AG09319 (cell line): ENCODE results near the gene MYH10.

ENCODE experiments used
- DNase-seq: peaks from one replicate; pipeline ENCODE4 v3.0.0-alpha.2; 2010; ENCODE audit warnings: low read depth; ENCODE audit errors: extremely low read depth
- TF ChIP-seq, protein P1 (sequence below): IDR thresholded peaks from 2 replicates; pipeline ENCODE4 v1.5.1; 2011; ENCODE audit warnings: low read depth, mild to moderate bottlenecking, inconsistent platforms, low read length, moderate library complexity

MYH10 gene

DNA sequence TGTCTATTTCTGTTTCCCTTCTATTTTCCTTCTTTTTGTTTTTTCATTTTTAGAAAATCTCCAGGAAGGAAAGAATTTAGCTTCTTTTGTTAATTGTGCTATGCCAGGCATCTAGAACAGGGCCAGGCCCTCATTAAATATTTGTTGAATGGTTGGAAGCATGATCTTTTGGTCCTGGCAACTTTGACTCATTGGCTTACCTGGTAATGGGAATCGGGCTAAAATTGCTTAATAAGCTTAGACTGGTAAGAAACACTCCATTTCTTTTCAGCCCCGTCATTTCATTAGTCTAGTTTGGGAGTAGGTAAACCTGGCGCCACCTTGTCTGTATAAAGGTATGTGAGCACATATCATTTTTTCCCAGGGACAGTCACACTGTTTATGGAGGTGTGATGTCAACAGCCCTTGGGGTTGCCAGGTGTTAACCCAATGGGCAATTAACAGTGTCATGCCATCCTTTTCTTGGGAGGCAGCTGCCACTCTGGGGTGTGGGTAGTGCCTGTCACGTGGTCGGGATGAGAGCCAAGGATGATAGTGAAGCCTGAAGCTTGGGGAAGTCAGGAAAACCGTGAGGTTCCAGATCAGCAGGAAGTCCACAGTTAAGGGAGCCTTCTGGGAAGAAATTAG lies 204.3 kb downstream of the MYH10 start:
- DNase-seq: no peak
- TF ChIP-seq, protein P1, sequence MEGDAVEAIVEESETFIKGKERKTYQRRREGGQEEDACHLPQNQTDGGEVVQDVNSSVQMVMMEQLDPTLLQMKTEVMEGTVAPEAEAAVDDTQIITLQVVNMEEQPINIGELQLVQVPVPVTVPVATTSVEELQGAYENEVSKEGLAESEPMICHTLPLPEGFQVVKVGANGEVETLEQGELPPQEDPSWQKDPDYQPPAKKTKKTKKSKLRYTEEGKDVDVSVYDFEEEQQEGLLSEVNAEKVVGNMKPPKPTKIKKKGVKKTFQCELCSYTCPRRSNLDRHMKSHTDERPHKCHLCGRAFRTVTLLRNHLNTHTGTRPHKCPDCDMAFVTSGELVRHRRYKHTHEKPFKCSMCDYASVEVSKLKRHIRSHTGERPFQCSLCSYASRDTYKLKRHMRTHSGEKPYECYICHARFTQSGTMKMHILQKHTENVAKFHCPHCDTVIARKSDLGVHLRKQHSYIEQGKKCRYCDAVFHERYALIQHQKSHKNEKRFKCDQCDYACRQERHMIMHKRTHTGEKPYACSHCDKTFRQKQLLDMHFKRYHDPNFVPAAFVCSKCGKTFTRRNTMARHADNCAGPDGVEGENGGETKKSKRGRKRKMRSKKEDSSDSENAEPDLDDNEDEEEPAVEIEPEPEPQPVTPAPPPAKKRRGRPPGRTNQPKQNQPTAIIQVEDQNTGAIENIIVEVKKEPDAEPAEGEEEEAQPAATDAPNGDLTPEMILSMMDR: no peak
